Hepatocyte (in vitro differentiated cells): ENCODE measurements around the gene LHX3. TPM values are rescaled to one million over a fixed set of nuclear protein-coding genes. Genes with fewer than 3 reads are reported as not detected.

Source experiments
- DNase-seq: peaks from one replicate; pipeline ENCODE4 v3.0.0-alpha.2; 2016; ENCODE audit warnings: low spot score
- H2AFZ ChIP-seq: fragments of 200-600 bp; sonication (generic); 2 replicates; pipeline ENCODE4 v1.6.0; 2016; ENCODE audit warnings: antibody characterized with exemption, mild to moderate bottlenecking
- H3K27ac ChIP-seq: fragments of 200-600 bp; sonication (generic); 2 replicates; pipeline ENCODE4 v1.5.1; 2016; ENCODE audit warnings: mild to moderate bottlenecking
- H3K27me3 ChIP-seq: fragments of 200-600 bp; sonication (generic); 2 replicates; pipeline ENCODE4 v1.6.1; 2016
- H3K36me3 ChIP-seq: fragments of 200-600 bp; sonication (generic); replicated peaks from 2 replicates; pipeline ENCODE4 v1.5.1; 2016; ENCODE audit warnings: low read depth; ENCODE audit not compliant: insufficient read depth
- H3K4me1 ChIP-seq: fragments of 200-600 bp; sonication (generic); 2 replicates; pipeline ENCODE4 v1.5.1; 2016; ENCODE audit warnings: mild to moderate bottlenecking, moderate library complexity; ENCODE audit not compliant: insufficient read depth
- H3K4me2 ChIP-seq: fragments of 200-600 bp; sonication (generic); 2 replicates; pipeline ENCODE4 v1.6.0; 2016
- H3K4me3 ChIP-seq: fragments of 200-600 bp; sonication (generic); 2 replicates; pipeline ENCODE4 v1.5.1; 2016; ENCODE audit warnings: mild to moderate bottlenecking
- H3K79me2 ChIP-seq: fragments of 200-600 bp; sonication (generic); 2 replicates; pipeline ENCODE4 v1.6.0; 2017; ENCODE audit warnings: mild to moderate bottlenecking
- H3K9me2 ChIP-seq: fragments of 200-600 bp; sonication (generic); replicated peaks from 2 replicates; pipeline ENCODE4 v1.6.0; 2017; ENCODE audit warnings: mild to moderate bottlenecking; ENCODE audit not compliant: insufficient read depth
- H3K9me3 ChIP-seq: fragments of 200-600 bp; sonication (generic); 2 replicates; pipeline ENCODE4 v1.5.1; 2016; ENCODE audit warnings: low read depth, mild to moderate bottlenecking
- H4K20me1 ChIP-seq: fragments of 200-600 bp; sonication (generic); 2 replicates; pipeline ENCODE4 v1.6.0; 2016; ENCODE audit warnings: mild to moderate bottlenecking; ENCODE audit not compliant: insufficient read depth, poor library complexity, severe bottlenecking
- EZH2 ChIP-seq: fragments of 200-600 bp; sonication (generic); IDR thresholded peaks from 2 replicates; pipeline ENCODE4 v1.6.1; 2016; ENCODE audit warnings: antibody characterized with exemption, mild to moderate bottlenecking, borderline replicate concordance
- EZH2phosphoT487 ChIP-seq: fragments of 200-600 bp; sonication (generic); IDR thresholded peaks from one replicate; pipeline ENCODE4 v1.6.1; 2018; ENCODE audit warnings: antibody characterized with exemption, mild to moderate bottlenecking, low read depth, moderate library complexity; ENCODE audit not compliant: unreplicated experiment, severe bottlenecking
- WGBS: methylation state at CpG from one replicate; pipeline ENCODE4 v1.1.6; 2016; ENCODE audit warnings: low lambda C conversion rate; ENCODE audit errors: missing lambda C conversion rate; 5-methylcytosine and 5-hydroxymethylcytosine counted together
- polyA plus RNA-seq: library from polyadenylated mRNA; unstranded; fragments of >200 nt; fragmentation: Nextera tagmentation; extraction: Ambion mirVana; gene quantifications from 2 replicates; pipeline ENCODE4 v1.2.1, GENCODE V29; 2016
- total RNA-seq: library from RNA; depleted of rRNA; stranded (reverse); fragments of >200 nt; gene quantifications from 2 replicates; pipeline ENCODE4 v1.2.3, GENCODE V29; 2014
- TF ChIP-seq, protein P1 (sequence below): fragments of 200-600 bp; sonication (generic); IDR thresholded peaks from 2 replicates; pipeline ENCODE4 v1.5.1; 2016; ENCODE audit warnings: antibody characterized with exemption, mild to moderate bottlenecking; ENCODE audit not compliant: poor library complexity

LHX3 gene
- total and polyA plus RNA-seq, 2 experiments from 2014 or later, result not detected

DNA sequence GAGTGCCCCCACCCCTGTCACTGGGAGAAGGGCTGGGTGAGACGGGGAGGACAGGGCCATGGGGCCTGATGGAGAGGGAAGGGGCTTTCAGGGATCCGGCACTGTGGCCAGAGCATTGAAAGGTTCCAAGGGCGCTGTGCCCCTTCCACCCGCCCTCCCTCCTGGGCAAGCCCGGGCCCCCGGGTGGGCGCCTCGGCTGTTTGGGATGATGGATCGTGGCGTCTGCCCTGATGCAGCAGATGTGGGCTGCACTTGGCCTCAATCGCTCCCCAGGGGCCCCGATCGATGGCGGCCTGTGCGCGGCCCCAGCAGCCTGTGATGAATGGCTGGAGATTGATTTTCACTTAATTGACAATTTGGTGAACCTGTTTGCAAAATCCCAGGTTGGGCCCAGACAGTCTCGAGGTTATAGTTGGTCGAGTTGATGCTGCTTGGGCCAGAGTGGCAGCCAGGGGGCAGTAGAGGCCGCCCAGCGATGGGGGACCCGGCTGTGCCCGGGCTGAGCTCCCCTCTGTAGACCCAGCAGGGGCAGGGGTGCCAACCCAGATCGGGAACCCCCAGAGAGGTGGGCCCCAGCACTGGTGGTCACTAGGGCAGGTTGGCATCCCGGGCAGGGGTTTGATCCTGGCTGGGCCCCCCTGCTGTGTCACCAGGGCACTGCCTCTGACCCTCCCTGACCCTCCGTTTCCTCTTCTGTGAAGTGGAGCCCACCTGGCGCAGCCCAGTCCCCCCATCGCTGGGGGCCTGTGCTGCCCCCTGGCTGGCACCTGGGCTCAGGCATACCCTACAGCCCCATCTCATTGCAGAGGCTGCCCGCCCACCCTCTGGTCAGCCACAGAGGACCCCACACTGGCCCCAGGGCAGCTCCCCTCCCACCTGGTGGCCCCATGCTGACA, 34.7 kb downstream of the LHX3 start:
- H3K79me2 ChIP-seq, result no peaks in the 10 kb centered on the region
- TF ChIP-seq EZH2phosphoT487 (no peak), EZH2 (no peak)
- TF ChIP-seq, protein P1, sequence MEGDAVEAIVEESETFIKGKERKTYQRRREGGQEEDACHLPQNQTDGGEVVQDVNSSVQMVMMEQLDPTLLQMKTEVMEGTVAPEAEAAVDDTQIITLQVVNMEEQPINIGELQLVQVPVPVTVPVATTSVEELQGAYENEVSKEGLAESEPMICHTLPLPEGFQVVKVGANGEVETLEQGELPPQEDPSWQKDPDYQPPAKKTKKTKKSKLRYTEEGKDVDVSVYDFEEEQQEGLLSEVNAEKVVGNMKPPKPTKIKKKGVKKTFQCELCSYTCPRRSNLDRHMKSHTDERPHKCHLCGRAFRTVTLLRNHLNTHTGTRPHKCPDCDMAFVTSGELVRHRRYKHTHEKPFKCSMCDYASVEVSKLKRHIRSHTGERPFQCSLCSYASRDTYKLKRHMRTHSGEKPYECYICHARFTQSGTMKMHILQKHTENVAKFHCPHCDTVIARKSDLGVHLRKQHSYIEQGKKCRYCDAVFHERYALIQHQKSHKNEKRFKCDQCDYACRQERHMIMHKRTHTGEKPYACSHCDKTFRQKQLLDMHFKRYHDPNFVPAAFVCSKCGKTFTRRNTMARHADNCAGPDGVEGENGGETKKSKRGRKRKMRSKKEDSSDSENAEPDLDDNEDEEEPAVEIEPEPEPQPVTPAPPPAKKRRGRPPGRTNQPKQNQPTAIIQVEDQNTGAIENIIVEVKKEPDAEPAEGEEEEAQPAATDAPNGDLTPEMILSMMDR, result peak; percentile 61
- H3K36me3 ChIP-seq, result no peaks in the 10 kb centered on the region
- H4K20me1 ChIP-seq, result no peaks in the 10 kb centered on the region
- no peaks in the 10 kb centered on the region for H3K9me2 ChIP-seq
- H3K27me3 ChIP-seq, result no peaks in the 10 kb centered on the region
- peak overlapping the region; percentile 87 for H3K27ac ChIP-seq
- H3K9me3 ChIP-seq, result no peaks in the 10 kb centered on the region
- peak; percentile 54 for DNase-seq
- 68% methylated on average over 27 of the region's 28 CpGs for WGBS
- H3K4me1 ChIP-seq, result peaks cover 30% of the 10 kb centered on the region
- H2AFZ ChIP-seq, result no peak overlapping the region
- H3K4me2 ChIP-seq, result peak overlapping the region; percentile 15
- H3K4me3 ChIP-seq, result no peak overlapping the region

DNA sequence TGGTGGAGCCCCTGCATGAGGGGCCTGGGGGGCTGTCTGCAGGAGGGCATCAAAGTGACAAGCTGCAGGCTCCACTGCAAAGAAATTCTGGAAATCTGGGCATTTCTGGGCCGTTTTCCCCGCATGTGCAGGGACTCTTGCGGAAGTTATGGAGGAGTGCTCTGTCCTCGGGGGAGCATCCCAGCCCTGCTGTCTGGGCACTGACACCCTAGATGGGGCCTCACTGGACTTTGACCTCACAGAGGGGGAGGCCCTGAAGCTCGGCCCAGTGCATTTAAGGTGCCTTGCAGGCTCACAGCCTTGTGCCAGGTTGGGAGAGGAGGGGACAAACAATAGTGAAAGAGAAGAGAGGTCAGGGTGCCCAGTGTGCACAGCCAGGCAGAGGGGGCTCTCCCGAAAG, 35.4 kb downstream of the LHX3 start:
- peak; percentile 75 for DNase-seq

DNA sequence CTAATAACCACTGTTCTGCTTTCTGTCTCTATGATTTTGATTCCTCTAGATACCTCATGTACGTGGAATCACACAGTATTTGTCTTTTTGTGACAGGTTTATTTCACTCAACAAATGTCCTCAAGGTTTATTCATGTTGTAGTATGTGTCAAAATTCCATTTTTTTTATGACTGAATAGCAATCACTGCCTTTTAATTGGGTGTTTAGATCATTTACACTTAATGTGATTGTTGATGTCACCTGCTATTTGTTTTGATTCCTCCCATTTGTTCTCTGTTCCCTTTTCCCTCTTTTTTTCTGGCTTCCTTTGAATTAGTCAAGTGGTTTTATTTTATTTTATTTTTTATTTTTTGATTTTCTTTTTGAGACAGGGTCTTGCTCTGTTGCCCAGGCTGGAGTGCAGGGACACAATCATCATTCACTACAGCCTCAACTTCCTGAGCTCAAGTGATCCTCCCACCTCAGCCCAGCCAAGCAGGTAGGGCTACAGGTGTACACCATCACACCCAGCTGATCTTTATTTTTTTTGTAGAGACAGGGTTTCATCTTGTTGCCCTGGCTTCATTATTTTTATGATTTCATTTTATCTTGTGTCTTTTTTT, 41.6 kb downstream of the LHX3 start:
- H2AFZ ChIP-seq, result no peak overlapping the region
- no peak overlapping the region for H3K4me2 ChIP-seq
- no peaks in the 10 kb centered on the region for H3K9me3 ChIP-seq
- H3K4me1 ChIP-seq, result no peaks in the 10 kb centered on the region
- TF ChIP-seq, protein P1, result no peak
- TF ChIP-seq EZH2phosphoT487, result no peak
- no peak for TF ChIP-seq EZH2
- no peaks in the 10 kb centered on the region for H3K36me3 ChIP-seq
- H3K4me3 ChIP-seq, result no peak overlapping the region
- no peaks in the 10 kb centered on the region for H3K79me2 ChIP-seq
- DNase-seq, result no peak
- 71% methylated on average over 1 of the region's 1 CpG for WGBS
- H3K9me2 ChIP-seq, result no peaks in the 10 kb centered on the region
- no peaks in the 10 kb centered on the region for H3K27me3 ChIP-seq
- H3K27ac ChIP-seq, result no peak overlapping the region
- H4K20me1 ChIP-seq, result no peaks in the 10 kb centered on the region

More for the DNA sequence above, 35.4 kb downstream of the LHX3 start:
- Histone ChIP-seq H3K36me3 (no peaks in the 10 kb centered on the region), H3K27ac (peak overlapping the region; percentile 65), H3K27me3 (no peaks in the 10 kb centered on the region), H2AFZ (no peak overlapping the region), H4K20me1 (no peaks in the 10 kb centered on the region), H3K4me1 (peaks cover 30% of the 10 kb centered on the region), H3K9me3 (no peaks in the 10 kb centered on the region), H3K9me2 (no peaks in the 10 kb centered on the region), H3K79me2 (no peaks in the 10 kb centered on the region), H3K4me3 (no peak overlapping the region), H3K4me2 (peak overlapping the region; percentile 15)
- TF ChIP-seq EZH2, result no peak
- TF ChIP-seq EZH2phosphoT487, result no peak
- TF ChIP-seq, protein P1, result no peak
- WGBS, result 63% methylated on average over 6 of the region's 6 CpGs
